GM12875 (cell line): ENCODE results near the gene SPTBN1.

Experiments
- H3K4me3 ChIP-seq: one replicate; pipeline ENCODE4 v1.5.1; 2011; ENCODE audit warnings: low read depth, low read length, control low read depth
- TF ChIP-seq, protein P1 (sequence below): IDR thresholded peaks from 2 replicates; pipeline ENCODE4 v1.5.1; 2011; ENCODE audit warnings: low read depth, mild to moderate bottlenecking, control low read depth, inconsistent platforms, low read length, moderate library complexity, borderline replicate concordance; ENCODE audit not compliant: insufficient read depth

The SPTBN1 gene

DNA sequence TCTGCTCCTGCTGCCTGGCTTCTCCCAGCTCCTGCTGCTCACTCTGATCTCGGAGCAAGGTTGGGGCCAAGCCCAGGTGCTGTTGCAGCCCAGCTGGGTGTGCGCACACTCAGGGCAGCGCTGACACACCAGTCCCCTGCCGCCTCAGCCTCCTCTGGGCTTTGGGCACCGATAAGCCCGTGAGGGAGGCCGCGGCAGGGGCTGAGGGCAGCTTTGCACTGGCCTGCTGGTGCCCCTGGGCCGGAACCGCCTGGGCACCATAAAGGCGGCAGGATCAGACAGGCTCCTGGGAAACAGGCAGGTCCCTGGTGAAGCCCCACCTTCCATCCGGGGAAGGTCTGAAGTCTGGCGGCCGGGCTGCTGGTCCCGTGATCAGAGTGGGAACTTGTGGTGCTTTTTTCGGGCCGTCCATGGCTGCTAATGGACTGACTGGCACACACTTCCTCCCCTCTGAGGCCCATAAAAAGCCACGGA is 253.2 kb downstream of the SPTBN1 start:
- H3K4me3 ChIP-seq = no peak overlapping the region

GRCh38 chr2:54710216-54710615 is 254.1 kb downstream of the SPTBN1 start:
- TF ChIP-seq, protein P1, sequence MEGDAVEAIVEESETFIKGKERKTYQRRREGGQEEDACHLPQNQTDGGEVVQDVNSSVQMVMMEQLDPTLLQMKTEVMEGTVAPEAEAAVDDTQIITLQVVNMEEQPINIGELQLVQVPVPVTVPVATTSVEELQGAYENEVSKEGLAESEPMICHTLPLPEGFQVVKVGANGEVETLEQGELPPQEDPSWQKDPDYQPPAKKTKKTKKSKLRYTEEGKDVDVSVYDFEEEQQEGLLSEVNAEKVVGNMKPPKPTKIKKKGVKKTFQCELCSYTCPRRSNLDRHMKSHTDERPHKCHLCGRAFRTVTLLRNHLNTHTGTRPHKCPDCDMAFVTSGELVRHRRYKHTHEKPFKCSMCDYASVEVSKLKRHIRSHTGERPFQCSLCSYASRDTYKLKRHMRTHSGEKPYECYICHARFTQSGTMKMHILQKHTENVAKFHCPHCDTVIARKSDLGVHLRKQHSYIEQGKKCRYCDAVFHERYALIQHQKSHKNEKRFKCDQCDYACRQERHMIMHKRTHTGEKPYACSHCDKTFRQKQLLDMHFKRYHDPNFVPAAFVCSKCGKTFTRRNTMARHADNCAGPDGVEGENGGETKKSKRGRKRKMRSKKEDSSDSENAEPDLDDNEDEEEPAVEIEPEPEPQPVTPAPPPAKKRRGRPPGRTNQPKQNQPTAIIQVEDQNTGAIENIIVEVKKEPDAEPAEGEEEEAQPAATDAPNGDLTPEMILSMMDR = no peak
- H3K4me3 ChIP-seq = no peak overlapping the region

More for the DNA sequence above, 253.2 kb downstream of the SPTBN1 start:
- TF ChIP-seq, protein P1 = no peak

DNA sequence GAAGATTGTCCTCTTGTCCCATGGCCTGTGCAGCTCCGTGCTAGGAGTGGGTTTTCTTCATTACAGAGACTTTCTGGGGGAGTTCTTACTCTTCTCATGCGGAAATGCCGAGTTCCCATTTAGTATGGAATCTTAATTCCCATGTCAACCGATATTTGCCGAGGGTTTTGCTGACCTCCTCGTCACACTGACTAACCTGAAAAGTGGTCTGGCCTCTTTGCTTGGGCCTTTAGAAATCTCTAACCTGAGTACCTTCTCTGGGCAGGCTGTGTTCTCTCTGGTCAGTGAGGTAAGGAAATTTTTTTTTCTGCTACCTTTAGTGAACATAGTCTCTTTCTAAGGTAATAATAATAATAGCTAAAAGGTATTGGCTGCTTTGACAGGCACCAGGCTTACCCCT is 256.4 kb downstream of the SPTBN1 start:
- H3K4me3 ChIP-seq = no peak overlapping the region
- TF ChIP-seq, protein P1 = no peak

DNA sequence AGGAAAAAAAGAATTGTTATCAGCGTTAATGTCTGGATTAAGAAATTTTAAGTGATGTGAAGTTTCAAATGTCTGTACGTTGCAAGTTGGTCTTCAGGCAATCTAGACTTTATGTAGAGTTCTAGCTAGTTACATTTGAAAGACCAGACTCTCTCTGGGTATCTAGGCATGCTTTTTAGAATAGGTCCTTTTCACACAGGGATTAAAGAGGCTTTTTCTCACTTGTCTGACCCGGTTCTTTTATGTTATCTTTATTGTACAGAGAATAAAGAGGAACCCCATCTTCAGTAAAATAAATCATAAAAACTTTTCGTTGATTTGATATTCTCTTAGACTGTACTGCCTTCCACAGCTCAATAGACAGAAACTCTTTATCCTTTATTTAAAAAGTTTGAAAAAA is 258.9 kb downstream of the SPTBN1 start:
- TF ChIP-seq, protein P1 = no peak
- H3K4me3 ChIP-seq = no peak overlapping the region

- H3K4me3 ChIP-seq = no peak overlapping the region
- TF ChIP-seq, protein P1 = no peak
Observed at GRCh38 chr2:54716375-54716774, 260.2 kb downstream of the SPTBN1 start.

- H3K4me3 ChIP-seq = no peak overlapping the region
- TF ChIP-seq, protein P1 = no peak
Observed at GRCh38 chr2:54720563-54720962, 264.4 kb downstream of the SPTBN1 start.
